HG03571 (cell line): ENCODE results near the gene TMEM222.
"Not testable (repeated sequence)": the region's sequence is repeated elsewhere in the genome, so short reads cannot be mapped to it uniquely, and the experiment has no call there.

Experiments used
- ATAC-seq: cut with Tn5 transposase; IDR thresholded peaks from one replicate; pipeline ENCODE4 v1.9.1; 2021; ENCODE audit not compliant: unreplicated experiment

TMEM222 gene

DNA sequence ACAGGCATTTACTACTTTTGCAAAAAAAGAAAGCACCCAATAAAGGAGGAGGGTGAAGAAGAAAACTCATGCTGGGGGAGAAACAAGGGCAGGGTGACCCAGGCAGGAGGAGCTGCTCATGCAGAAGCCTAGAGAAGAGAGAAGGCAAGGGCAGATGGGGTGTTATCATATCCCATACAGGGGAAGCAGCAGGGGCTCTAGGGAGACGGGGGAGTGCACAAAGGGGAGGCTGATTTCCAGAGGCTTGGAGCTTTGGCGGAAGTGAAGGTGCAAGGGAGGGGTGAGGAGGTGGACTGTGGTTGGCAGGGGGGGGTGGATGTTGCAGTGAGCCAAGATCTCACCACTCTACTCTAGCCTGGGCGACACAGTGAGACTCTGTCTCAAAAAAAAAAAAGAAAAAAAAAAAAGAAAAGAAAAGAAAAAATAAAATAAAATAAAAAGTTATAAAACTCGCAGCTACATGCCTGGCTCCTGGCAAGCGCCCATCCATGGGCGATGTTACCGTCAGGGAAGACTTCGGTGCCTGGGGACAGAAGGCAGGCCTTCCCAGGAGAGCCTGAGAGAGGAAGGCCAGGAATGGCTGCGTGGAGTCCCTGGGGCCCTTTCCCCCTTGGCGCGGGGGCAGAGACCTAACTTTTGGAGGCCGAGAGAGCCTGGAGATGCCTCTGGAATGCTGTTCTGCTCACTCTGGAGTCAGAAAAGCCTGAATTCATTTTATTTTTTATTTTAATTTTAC is 56.0 kb downstream of the TMEM222 start:
- no peak for ATAC-seq

DNA sequence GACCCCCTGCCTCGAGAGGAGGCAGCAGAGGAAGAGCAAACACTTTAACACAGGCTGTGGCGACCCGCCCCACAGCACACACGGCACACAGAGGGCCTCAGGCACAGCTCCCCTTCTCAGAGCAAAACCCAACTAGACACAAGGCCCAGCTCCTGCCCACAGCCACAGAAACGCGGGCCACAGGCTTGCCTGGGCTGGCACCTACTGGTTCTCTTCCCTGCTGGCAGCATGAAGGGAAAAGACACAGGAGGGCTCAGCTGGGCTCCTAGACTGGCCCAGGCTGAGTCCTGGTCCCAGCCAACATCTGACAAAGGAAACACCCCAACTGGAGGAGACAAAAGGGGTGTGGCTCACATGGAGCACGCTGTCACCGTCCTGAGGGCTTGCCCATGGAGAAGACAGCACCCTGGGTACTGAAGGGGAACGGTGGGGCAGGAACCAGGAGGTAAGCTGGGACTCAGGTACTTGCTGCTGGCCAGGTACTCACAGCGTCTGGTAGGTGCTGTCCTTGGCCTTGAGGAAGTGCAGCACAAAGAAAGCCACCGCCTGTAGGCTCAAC is 57.7 kb downstream of the TMEM222 start:
- no peak for ATAC-seq

- no peak for ATAC-seq
Measured at GRCh38 chr1:27380224-27380623, 58.3 kb downstream of the TMEM222 start.

- ATAC-seq, result no peak
Measured at GRCh38 chr1:27380766-27381733, 59.1 kb downstream of the TMEM222 start.

DNA sequence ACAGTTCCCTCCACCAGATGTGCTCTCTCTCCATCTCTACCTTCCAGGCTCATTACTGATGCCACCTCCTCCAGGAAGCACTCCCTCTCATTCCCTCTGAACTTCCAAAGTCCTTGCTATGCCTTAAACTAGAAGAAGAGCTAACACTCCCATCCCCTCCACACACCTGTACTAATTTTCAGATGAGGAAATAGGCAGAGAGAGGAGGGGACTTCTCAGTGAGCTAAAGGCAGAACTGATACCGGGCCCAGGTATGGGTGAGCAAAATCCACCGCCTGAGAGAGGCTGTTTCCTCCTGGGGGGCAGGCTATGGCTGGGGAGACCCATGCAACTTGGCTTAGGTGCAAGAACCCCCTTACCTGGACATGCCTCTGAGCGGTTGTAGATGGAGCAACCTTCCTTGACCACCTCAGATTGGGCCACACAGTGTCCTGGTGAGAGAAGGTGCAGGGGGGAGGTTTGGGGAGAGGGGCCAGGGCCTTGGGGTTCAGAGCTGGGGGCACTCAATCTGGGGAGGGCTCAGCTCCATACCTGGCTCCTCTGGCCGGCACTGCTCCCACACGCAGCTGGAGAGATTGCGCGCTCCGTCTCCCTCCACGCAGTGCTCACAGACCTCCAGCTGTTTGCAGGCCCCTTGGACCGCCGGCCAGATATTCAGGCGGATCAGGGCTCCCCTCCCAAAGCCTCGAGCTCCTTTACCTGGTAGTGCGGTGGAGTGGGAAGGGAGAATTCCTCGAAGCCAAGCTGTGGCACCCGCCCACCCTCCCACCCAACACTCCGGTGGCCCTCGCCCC is 60.2 kb downstream of the TMEM222 start:
- no peak for ATAC-seq

DNA sequence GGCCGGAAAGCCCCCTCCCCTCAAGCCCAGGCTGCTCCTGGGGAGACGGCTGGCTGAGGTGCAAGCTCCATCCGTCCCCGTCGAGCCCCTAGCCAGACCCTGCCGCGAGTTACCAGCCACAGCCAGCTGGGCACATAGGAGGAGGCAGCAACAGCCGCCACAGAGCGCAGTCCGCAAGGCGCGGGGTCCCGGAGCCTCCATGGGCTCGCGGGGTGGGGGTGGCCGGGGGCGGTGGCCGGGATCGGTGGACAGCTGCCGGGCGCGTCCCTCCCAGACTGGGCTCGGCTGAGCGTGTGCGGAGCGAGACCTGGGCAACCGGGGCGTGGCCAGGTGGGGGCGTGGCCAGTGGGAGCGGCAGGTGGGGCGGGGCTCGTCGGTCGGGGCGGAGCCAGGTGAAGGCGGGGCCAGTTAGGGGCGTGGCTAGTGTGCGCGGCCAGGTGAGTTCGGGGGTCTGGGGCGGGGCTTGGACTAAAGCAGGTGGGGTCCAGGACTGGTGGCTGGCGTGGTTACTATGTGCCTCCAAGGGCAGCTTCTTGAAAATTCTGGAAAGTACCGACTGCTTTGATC is 61.2 kb downstream of the TMEM222 start, which contains the start of gene CD164L2:
TSS of gene CD164L2 (minus strand) at position 295 of the 567 bp plus-strand sequence. CDS start at position 201, 94 bp downstream.
- ATAC-seq, result no peak

- ATAC-seq, result no peak
Measured at GRCh38 chr1:27383661-27384060, 61.7 kb downstream of the TMEM222 start.

- ATAC-seq, result not testable (repeated sequence)
Measured at GRCh38 chr1:27384797-27385196, 62.8 kb downstream of the TMEM222 start.
